NCI-H345 treated with DMSO at 0.1 percent for 48 hours (cell line): ENCODE measurements around the gene ART1.
"Not testable (repeated sequence)": the region's sequence is repeated elsewhere in the genome, so short reads cannot be mapped to it uniquely, and the experiment has no call there.

Experiments
- DNase-seq: peaks from one replicate; lab custom pipeline; 2025; ENCODE audit not compliant: unreplicated experiment; lab: John Stamatoyannopoulos, UW

ART1 gene, protein sequence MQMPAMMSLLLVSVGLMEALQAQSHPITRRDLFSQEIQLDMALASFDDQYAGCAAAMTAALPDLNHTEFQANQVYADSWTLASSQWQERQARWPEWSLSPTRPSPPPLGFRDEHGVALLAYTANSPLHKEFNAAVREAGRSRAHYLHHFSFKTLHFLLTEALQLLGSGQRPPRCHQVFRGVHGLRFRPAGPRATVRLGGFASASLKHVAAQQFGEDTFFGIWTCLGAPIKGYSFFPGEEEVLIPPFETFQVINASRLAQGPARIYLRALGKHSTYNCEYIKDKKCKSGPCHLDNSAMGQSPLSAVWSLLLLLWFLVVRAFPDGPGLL

DNA sequence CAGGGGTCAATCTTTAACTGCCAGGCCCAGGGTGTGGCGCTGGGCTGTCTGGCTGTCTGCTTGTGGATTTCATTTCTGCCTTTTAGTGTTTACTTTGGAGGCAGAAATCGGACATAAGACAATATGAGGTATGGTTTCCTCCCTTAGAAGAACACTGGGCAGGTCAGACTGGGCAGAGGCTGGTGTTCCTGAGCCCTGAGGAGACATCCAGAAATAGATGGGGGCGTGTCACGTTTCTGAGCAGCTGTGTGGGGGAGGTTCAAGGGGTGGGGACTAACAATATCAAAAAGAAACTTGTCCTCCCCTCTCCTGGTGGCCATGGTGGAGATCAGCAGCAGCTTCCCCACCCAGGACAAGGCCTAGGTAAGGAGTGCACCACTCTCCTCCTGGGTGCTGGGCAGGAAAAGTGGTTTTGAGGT lies at the start of gene ART1:
Gene ART1 (plus strand): TSS at position 312 of the 419 bp plus-strand sequence. CDS start 14,086 bp downstream, outside the sequence.
- DNase-seq, result no peak

DNA sequence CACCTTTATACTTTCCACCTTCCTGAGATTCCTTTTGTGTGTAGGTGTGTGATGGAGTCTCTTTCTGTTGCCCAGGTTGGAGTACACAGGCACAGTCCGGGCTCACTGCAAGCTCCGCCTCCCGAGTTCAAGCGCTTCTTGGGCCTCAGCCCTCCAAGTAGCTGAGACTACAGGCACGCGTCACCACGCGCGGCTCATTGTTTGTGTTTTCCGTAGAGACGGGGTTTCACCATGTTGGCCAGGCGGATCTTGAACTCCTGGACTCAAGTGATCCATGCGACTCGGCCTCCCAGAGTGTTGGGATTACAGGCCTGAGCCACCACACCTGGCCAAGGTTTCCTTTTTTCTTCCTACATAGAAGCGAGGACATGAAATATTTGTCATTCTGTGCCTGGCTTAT lies 47.2 kb upstream of the ART1 start:
- not testable (repeated sequence) for DNase-seq

DNA sequence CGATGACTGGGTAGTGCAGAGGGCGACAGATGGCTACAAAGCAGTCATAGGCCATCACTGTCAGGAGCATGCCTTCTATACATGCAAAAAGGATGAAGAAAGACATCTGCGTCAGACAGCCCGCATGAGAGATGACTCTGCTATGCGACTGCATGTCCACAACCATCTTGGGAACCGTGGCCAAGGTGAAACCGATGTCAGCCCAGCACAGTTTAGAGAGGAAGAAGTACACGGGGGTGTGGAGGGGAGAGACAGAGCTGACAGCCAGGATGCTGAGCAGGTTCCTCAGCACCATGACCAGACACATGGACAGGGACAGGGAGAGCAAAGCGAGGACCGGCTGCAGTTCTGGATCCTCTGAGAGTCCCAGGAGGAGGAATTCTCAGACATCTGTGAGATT lies 44.7 kb upstream of the ART1 start:
- DNase-seq, result not testable (repeated sequence)

DNA sequence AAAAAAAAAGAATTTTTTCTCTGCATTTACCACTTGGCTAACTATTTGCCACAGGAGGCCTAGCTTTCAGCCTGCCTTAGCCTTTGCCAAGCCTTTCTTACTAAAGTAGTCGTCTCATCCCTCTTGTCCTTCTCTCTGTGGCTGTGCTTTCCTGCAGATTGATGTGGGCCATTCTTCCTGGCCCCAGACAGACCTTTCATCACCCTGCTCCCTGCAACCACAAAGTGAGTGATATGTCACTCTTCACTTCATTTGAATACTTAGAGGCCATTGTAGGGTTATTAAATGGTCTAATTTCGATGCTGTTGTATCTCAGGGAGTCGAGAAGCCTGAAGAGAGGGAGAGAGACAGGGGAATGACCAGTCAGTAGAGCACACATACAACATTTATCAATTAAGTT lies 40.8 kb upstream of the ART1 start:
- DNase-seq, result no peak

DNA sequence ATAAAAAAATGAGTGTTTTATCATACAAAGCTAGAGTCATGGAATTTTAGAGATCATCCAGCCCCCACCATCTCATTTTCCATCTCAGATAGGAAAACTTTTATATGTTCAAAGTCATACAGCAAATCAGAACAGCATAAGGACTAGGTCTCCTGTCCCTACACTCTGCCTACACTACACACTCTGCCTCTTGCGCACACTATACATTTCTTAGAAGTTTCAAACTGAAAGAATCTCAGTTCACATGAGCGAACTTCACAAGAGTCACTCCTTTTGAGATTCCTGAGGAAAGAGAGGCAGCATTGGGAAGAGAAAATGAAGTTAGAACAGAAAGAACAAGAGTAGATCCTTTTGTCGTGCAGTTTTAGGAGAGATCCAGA lies 39.7 kb upstream of the ART1 start:
- DNase-seq, result no peak

DNA sequence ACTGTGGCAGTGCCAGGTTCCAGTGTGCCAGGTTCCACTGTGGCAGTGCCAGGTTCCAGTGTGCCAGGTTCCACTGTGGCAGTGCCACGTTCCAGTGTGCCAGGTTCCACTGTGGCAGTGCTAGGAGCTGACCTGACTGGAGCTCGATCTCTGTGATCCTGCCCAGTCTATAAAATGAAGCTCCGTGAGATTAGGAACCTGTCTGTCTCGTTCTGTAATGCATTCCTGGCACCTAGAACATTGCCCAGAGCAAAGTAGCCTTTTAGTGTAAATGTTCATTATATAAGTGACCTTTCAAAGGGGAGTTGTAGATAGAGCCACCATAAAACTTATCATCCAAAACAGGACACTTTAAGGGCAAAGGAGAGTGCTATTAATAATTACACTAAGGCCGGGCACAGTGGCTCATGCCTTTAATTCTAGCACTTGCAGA lies 39.1 kb upstream of the ART1 start:
- DNase-seq, result no peak

DNA sequence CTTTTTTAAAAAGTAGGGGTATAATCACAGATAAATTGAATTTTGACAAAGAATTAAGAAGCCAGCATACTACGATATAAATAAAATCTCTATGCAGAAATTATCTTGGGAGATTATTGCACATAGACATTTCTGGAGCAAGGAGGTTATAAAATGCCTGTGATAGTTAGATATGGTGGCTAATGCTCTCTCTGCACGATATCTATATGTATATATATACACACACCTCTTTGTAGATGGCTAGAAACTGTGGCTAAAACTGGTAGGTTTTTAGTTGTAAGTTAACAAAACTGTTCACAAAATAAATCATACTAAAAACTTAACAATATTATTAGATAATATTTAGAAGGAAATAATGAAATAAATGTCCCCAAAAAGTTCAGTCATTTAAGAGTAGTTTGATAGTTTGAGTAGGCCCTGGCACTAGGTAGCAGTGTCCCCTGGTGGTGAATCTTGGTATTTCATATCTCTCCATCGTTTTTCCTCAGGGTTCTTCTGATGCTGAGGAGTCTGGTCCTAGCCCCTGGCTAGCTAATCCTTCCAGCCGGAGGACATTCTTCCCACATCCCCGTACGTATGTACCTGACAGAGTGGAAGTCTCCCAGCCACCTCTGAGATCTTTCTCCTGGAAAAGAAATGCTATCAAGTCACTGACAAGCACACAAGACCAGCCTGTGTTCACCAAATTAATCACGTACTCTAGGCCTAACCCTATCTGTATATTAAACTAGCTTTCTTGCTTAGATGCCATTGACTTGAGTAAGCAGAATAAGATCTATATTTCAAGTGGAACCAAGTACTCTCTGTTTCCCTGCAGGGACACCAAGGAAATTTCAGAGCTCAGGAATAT lies 35.3 kb upstream of the ART1 start:
- DNase-seq, result no peak

DNA sequence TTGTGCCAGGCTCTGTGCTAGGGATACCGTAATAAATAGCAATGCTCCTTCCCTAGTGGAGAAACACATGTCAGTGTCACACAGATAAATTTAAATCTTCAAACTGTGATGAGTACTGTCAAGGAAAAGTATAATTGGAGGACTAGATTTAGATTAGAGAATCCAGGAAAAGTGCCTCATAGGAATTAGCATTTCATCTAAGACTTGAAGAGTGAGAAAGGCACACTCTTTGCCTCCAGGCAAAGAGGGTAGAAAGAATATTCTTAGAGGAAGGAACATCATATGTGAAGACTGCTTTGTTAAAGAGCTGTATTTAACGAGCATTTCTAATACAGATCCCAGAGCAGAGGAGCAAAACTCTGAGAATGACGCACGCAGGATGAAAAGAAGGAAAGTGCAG lies 34.1 kb upstream of the ART1 start:
- DNase-seq, result no peak

DNA sequence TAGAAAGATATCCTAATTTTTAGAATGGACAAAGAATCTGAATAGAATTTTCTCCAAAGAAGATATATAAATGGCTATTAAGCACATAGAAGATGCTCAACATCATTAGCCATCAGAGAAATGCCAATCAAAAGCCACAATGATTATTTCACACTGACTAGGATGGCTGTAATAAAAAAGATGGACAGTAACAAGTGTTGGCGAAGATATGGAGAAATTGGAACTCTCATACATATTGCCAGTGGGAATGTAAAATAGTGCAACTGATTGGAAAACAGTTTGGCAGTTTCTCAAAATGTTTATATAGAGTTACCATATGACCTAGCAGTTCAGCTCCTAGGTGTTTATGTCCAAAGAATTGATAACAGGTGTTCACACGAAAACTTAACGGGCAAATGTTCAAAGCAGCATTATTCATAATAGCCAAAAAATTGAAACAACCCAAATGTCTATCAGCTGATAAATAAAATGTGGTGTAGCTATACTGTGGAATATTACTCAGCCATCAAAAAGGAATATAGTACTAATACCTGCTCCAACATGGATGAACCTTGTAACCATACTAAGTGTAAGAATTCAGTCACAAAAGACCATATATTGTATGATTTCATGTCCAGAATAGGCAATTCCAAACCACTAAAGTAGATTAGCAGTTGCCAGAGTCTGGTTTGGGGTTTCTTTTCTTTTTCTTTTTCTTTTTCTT lies 32.8 kb upstream of the ART1 start:
- no peak for DNase-seq

DNA sequence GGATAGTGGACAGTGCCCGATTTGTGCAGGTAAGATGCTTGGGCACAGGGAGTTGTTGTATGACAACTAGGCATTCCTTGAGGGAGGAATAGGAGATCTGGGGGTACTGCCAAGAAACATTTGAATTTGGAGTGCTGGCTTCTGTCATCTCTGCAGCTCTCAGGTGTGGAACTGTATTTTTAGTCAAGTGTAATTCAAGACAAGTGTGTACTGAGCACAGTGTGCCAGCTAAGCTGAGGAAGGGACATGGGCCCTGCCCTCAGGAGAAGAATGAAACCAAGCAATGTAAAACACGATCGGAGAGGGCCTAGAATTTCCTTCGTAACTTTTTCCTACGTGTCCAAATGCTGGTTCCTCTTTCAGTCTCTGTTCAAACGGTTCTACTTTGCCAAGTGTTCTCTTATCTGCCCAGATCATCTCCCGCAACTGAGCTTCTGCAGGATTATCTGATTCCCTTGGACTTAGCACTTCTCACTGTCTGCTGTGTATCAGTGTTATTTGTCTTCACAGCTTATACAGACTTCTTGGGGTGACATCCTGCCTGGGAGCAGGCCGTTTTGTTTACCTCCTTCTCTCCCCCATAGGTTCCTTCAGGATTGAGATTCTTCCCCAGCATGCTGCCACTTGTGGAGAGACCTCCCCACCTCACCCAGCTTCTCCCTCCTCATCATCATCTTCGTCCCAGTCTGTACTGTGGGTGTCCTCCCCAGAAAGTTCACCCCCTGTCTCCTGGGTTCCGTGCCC lies 30.8 kb upstream of the ART1 start:
- DNase-seq, result no peak

DNA sequence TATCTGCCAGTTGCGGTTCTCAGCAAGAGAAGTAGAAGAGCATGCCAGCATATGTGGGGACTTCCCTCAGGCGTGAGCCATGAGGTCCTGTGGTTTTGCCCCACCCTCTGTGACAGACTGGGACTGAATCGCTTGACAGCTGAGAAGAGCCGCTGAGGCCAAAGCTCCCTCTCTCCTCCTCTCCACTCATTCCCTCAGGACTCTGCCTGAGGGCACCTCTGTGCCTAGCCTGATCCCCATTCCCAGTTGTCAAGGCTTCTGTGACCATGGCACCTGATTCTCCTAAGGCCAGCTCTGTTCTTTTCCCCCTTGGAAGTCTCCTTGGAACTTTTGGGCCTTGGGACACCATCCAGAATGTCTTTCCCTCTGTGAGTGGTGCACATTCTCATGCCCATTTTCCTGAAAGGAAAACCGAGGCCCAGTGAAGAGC lies 30.2 kb upstream of the ART1 start:
- DNase-seq, result no peak

DNA sequence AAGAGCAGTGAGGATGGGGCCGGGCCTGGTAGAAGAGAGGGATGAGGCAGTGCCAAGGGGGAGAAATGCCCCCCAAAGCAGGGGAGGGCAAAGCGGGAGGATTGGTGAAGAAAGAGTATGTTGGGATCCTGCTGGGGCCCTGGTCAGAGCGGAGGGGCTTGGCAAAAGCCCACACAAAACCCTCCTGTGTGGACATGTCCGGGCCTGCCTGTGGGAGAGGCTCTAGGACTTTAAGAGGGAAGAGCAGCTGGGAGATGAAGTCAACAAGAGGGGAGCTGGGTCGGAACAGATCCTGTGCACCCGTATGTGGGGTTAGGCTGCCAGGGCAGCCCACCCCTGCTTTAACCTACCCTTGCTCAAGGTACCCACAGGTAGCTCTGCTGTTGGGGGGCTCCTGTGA lies 28.9 kb upstream of the ART1 start:
- DNase-seq, result no peak

DNA sequence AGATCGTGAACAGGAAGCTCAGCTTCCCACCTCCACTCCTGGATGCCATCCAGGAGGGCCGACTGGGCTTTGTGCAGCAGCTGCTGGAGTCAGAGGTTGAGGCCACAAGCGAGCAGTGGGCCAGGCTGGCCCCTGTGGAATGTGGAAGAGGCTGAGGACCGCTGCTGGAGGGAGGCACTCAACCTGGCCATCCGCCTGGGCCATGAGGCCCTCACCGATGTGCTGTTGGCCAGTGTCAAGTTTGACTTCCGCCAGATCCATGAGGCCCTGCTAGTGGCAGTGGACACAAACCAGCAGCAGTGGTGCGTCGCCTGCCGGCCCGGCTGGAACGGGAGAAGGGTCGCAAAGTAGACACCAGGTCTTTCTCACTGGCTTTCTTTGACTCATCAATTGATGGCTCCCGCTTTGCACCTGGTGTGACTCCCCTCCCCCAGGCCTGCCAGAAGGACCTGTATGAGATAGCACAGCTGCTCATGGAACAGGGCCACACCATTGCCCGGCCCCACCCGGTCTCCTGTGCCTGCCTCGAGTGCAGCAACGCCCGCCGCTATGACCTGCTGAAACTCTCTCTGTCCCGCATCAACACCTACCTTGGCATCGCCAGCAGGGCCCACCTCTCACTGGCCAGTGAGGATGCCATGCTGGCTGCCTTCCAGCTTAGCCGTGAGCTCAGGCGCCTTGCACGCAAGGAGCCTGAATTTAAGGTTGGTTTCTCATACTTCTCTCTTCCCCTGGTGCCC lies 28.0 kb upstream of the ART1 start:
- no peak for DNase-seq

DNA sequence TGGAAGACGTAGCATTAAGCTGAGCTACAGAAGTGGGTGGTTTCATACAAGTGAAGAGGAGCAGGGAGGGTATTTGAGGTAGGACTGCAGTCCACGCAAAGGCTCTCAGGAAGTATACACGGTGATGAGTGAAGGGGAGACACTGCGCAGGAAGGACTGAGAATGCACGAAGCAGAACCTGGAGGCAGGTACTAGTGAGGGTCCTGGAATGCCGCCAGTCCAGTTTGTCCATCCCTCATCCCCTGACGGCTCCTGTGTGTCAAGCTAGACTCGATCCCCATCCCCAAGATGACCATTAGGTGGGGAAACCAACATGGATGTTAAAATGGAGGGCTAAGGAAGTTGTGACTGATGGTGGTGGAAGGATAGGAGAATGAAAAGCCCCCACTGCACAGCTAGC lies 26.9 kb upstream of the ART1 start:
- DNase-seq, result no peak

DNA sequence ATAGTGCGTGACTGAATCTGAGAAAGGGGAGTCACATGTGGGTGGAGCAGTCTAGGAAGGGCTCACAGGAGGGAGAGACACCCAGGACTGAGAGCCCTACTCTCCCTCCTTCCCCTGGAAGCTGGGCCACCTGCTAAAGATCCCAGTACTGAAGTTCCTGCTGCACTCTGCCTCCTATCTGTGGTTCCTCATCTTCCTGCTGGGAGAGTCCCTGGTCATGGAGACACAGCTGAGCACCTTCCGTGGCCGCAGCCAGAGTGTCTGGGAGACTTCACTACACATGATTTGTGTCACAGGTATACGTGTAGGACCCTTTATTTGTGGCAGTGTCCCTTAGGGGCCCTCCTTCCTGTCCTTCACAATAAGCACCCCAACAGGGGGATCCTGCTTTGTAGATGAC lies 22.4 kb upstream of the ART1 start:
- DNase-seq, result no peak

DNA sequence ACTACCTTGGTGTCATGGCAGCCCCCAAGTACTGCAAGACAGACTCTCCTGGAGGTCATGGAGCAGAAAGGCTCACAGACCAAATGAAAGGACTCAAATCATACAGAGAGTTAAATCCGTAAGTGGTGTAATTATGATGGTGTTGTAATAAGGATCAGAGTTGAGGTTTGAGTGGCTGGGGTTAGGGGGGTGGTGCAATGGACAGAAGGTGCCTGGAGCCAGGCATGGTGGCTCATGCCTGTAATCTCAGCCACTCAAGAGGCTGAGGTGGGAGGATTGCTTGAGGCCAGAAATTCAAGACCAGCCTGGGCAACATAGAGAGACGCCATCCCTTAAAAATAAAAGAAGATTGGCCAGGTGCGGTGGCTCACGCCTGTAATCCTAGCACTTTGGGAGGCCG lies 21.8 kb upstream of the ART1 start:
- DNase-seq, result no peak

DNA sequence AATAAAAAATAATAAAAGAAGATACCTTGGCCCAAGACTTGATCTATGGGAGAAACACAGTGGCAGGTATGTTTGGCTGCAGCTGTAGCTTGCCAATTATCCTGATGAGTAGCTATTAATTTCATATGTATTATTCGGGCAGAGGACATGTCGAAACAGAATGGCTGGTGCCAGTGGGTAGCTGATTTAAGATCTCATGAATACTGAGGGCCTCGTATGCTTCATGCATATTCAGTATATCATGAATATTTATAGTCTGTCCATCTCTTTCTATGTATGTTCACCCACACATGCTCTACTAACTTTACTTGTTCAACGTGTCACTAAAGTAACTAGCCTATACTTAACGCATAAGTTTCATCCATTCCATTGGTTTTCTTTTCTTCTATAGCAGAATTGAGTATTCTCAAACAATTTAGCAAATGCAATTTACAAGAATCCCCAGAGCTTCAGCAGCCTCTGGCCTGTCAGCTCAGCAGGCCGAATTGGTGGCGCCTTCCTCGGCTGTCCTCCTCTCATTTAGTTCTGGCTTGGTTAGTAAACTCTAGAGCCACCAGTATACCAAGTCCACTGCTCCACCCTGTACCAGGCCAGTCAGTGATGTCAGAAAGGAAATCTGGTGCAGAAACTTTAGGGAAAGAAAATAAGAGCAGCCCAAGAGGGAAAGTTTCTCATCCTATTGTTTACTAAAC lies 21.0 kb upstream of the ART1 start:
- no peak for DNase-seq

DNA sequence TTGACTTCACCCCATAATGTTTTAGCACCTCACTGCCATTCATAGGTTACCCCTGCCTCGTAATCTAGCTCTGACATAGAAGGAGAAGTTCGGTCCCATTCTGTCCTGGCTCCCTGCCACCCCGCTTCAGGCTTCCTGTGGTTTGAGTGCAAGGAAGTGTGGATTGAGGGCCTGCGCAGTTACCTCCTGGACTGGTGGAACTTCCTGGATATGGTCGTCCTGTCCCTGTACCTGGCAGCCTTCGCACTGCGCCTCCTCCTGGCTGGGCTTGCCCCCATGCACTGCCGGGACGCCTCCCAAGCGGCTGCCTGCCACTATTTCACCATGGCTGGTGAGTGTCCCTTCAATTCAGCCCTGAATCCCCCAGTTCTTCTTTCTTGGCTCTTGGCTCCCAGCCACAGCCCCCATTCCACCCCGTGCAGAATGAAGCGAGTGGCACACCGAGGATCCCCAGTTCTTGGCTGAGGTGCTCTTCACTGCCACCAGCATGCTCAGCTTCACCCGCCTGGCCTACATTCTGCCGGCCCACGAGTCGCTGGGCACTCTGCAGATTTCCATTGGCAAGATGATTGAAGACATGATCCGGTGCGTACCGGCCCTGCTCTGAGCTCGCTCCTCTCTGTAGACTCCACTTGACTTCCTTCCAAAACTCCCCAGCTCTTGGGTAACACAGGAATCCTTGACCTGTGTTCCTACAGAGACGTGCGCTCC lies 18.5 kb upstream of the ART1 start:
- no peak for DNase-seq

DNA sequence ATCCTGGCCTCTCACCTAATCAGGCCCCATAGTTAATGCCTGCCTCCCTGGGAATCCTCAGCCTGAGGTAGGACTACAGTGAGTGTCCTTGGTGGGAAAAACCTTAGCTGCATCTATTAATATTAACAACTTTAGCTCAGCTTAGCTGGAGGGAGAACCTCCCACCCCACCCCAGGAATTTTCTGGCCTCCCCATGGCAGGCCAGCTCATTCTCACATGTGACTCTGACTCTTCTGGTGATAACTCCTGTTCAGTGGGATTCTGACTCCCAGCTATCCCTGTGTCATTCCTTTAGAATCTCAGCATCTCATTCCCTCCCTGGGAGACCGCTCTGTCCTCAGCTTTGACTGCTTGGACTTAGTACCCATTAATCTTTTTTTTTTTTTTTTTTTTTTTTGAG lies 17.6 kb upstream of the ART1 start:
- no peak for DNase-seq
